Testis (tissue), 2 donors: ENCODE measurements around the gene ZMYND11.

Experiments used
- CTCF ChIP-seq, 3 experiments: fragments of 450-650 bp in 2 of 3; fragments of 200-600 bp in 1 of 3; sonication (generic) in 1 of 3; IDR thresholded peaks; one replicate each; pipeline ENCODE4 v1.5.1; 2016 to 2019; ENCODE audit warnings: antibody characterized with exemption in 3 of 3, mild to moderate bottlenecking in 2 of 3, moderate library complexity in 1 of 3
- POLR2A ChIP-seq: fragments of 450-650 bp; IDR thresholded peaks from one replicate; pipeline ENCODE4 v1.6.1; 2017; ENCODE audit warnings: antibody characterized with exemption, mild to moderate bottlenecking, moderate library complexity

GRCh38 chr10:271722-272121 is 136.5 kb downstream of the ZMYND11 start:
- TF ChIP-seq CTCF (IDR thresholded peaks at IDR 0.05) = no peak
- no peak for TF ChIP-seq POLR2A
